HepG2 (cell line): ENCODE results near the gene SAMD4B. TPM values are rescaled to one million over a fixed set of nuclear protein-coding genes. Genes with fewer than 3 reads are reported as not detected.

Source experiments
- ATRX ChIP-seq: sonication (generic); formaldehyde crosslinking; IDR thresholded peaks from 2 replicates; pipeline ENCODE4 v1.4.0; 2020; ENCODE audit warnings: missing genetic modification reagents, borderline replicate concordance
- BCL6 ChIP-seq: IDR thresholded peaks from 2 replicates; pipeline ENCODE4 v1.6.1; 2016; ENCODE audit warnings: missing genetic modification reagents, missing compliant biosample characterization
- CCDC6 ChIP-seq: sonication (generic); formaldehyde crosslinking; IDR thresholded peaks from 2 replicates; pipeline ENCODE4 v1.8.1; 2022; ENCODE audit warnings: mild to moderate bottlenecking, missing genetic modification reagents, moderate library complexity
- HNRNPH1 ChIP-seq: fragments of 200-400 bp; formaldehyde crosslinking; optimal IDR thresholded peaks from 2 replicates; pipeline ENCODE3; 2017; ENCODE audit warnings: mild to moderate bottlenecking, low read depth, low read length
- KAT7 ChIP-seq: IDR thresholded peaks from 2 replicates; pipeline ENCODE4 v1.6.1; 2018; ENCODE audit warnings: borderline replicate concordance, missing compliant biosample characterization
- MAZ ChIP-seq, 2 experiments: sonication (generic) in 1 of 2; formaldehyde crosslinking in 1 of 2; IDR thresholded peaks; 2 replicates each; pipeline versions ENCODE4 v1.5.0 to v1.6.1; 2012 to 2020; ENCODE audit warnings: low read depth in 2 of 2, mild to moderate bottlenecking in 2 of 2, borderline replicate concordance in 1 of 2, improper control_type of control experiment in 1 of 2, low read length in 1 of 2, missing genetic modification reagents in 1 of 2, moderate library complexity in 1 of 2
- PITX1 ChIP-seq: sonication (generic); formaldehyde crosslinking; IDR thresholded peaks from 2 replicates; pipeline ENCODE4 v1.5.1; 2020; ENCODE audit warnings: mild to moderate bottlenecking, missing genetic modification reagents
- SRY ChIP-seq: sonication (generic); formaldehyde crosslinking; IDR thresholded peaks from 2 replicates; pipeline ENCODE4 v1.8.0; 2022; ENCODE audit warnings: mild to moderate bottlenecking, missing genetic modification reagents
- U2AF1 ChIP-seq: fragments of 200-400 bp; formaldehyde crosslinking; optimal IDR thresholded peaks from 2 replicates; pipeline ENCODE3; 2017; ENCODE audit warnings: mild to moderate bottlenecking, low read depth, low read length
- U2AF2 ChIP-seq: fragments of 200-400 bp; formaldehyde crosslinking; IDR thresholded peaks from 2 replicates; pipeline ENCODE4 v1.6.1; 2017; ENCODE audit warnings: low read depth, mild to moderate bottlenecking, low read length
- ZBTB1 ChIP-seq: sonication (generic); formaldehyde crosslinking; IDR thresholded peaks from 2 replicates; pipeline ENCODE4 v1.4.0; 2020; ENCODE audit warnings: missing genetic modification reagents, borderline replicate concordance
- ZBTB3 ChIP-seq: sonication (generic); formaldehyde crosslinking; IDR thresholded peaks from 2 replicates; pipeline ENCODE4 v1.4.0; 2020; ENCODE audit warnings: low read depth, mild to moderate bottlenecking, moderate library complexity, missing genetic modification reagents, borderline replicate concordance
- ZNF329 ChIP-seq: sonication (generic); formaldehyde crosslinking; IDR thresholded peaks from 2 replicates; pipeline ENCODE4 v1.9.0; 2021; ENCODE audit warnings: low read depth, mild to moderate bottlenecking, missing genetic modification reagents
- ZNF350 ChIP-seq: sonication (generic); formaldehyde crosslinking; IDR thresholded peaks from 2 replicates; pipeline ENCODE4 v1.4.0; 2020; ENCODE audit warnings: mild to moderate bottlenecking, low read depth, missing genetic modification reagents, borderline replicate concordance
- polyA plus RNA-seq, 8 experiments: library from polyadenylated mRNA; depleted of rRNA in 3 of 8; stranded (reverse) in 7 of 8; unstranded in 1 of 8; fragments of >200 nt; fragmentation: Illumina TruSeq in 4 of 8; extraction: Trizol in 4 of 8; gene quantifications; 2 replicates each; pipeline versions ENCODE4 v1.2.1 to v1.2.3, GENCODE V29; 2011 to 2016; ENCODE audit warnings: low read depth in 4 of 8, missing spikeins in 1 of 8, mixed read lengths in 1 of 8; ENCODE audit not compliant: insufficient read depth in 1 of 8
- total RNA-seq, 5 experiments: library from RNA; depleted of rRNA; stranded (reverse); fragments of >200 nt; fragmentation: Illumina TruSeq; extraction: Trizol; gene quantifications; 2 replicates each; pipeline ENCODE4 v1.2.3, GENCODE V29; 2016; ENCODE audit warnings: low read depth in 1 of 5
- TF ChIP-seq, protein P1 (sequence below): sonication (generic); formaldehyde crosslinking; IDR thresholded peaks from 2 replicates; pipeline ENCODE4 v1.8.1; 2023; ENCODE audit warnings: mild to moderate bottlenecking, missing genetic modification reagents
- TF ChIP-seq, protein P2 (sequence below), 2 experiments: fragments of 450-650 bp in 1 of 2; sonication (generic) in 1 of 2; formaldehyde crosslinking; IDR thresholded peaks; 2 replicates each; pipeline versions ENCODE4 v1.5.0 to v1.8.0; 2020 to 2022; ENCODE audit warnings: mild to moderate bottlenecking in 1 of 2, missing genetic modification reagents in 1 of 2
- TF ChIP-seq, protein P3 (sequence below): sonication (generic); formaldehyde crosslinking; IDR thresholded peaks from 2 replicates; pipeline ENCODE4 v1.4.0; 2020; ENCODE audit warnings: missing genetic modification reagents
- TF ChIP-seq, protein P4 (sequence below), 2 experiments: sonication (generic) in 1 of 2; formaldehyde crosslinking in 1 of 2; IDR thresholded peaks; 2 replicates each; pipeline versions ENCODE4 v1.4.0 to v1.6.1; 2018 to 2020; ENCODE audit warnings: missing genetic modification reagents in 2 of 2, borderline replicate concordance in 1 of 2, low read depth in 1 of 2, mild to moderate bottlenecking in 1 of 2, missing biosample characterization in 1 of 2
- TF ChIP-seq, protein P5 (sequence below): sonication (generic); formaldehyde crosslinking; IDR thresholded peaks from 2 replicates; pipeline ENCODE4 v1.5.0; 2020; ENCODE audit warnings: mild to moderate bottlenecking, missing genetic modification reagents, moderate library complexity

Gene SAMD4B
- total and polyA plus RNA-seq, 2 of the 13 experiments (the other 11 are each of a cell fraction or from before 2014, with no cell fraction given): 26.0 to 31.8 TPM

DNA sequence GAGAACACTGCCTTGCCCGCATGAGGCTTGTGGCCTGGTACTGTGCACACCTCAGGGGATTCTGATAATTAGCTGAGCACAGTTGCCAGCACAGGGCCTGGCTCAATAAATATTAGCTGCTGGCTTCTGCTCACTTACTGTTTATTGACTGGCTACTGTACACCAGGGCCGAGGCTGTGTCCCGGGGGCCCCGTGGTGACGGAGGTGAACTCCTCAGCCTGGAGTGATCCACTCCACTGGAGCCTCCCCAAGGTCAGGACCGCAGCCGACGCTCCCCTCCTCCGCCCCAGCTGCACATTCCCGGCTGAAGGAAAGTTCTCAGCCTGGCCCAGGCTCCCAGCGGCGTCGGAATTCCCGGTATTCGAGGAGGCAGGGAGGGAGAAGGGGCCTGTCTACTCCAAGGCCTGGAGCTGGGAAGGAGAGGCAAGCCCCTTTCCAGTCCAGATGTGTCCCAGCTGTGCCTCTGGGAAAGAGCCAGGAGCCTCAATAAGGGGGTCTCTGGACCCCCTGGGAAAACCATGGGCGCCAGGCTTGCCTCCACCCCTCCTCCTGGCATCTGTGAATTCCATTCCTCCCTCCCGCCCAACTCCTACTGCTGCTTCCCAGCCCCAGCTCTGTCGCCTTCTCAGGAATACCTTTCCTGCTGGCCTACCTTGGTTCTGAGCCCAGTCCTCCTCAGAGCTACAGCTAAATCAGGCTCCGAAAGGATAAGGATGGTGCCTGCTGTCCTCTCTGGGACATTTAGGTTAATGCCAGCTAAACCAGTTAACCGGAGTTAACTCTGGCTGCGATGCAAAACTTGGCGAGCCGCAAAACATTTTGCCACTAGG is 86.3 kb downstream of the SAMD4B start (continued):
- TF ChIP-seq, protein P1, sequence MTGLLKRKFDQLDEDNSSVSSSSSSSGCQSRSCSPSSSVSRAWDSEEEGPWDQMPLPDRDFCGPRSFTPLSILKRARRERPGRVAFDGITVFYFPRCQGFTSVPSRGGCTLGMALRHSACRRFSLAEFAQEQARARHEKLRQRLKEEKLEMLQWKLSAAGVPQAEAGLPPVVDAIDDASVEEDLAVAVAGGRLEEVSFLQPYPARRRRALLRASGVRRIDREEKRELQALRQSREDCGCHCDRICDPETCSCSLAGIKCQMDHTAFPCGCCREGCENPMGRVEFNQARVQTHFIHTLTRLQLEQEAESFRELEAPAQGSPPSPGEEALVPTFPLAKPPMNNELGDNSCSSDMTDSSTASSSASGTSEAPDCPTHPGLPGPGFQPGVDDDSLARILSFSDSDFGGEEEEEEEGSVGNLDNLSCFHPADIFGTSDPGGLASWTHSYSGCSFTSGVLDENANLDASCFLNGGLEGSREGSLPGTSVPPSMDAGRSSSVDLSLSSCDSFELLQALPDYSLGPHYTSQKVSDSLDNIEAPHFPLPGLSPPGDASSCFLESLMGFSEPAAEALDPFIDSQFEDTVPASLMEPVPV: 0 out of 2 replicates have a peak, but pooled peaks have one; percentile 42
- TF ChIP-seq, protein P2, sequence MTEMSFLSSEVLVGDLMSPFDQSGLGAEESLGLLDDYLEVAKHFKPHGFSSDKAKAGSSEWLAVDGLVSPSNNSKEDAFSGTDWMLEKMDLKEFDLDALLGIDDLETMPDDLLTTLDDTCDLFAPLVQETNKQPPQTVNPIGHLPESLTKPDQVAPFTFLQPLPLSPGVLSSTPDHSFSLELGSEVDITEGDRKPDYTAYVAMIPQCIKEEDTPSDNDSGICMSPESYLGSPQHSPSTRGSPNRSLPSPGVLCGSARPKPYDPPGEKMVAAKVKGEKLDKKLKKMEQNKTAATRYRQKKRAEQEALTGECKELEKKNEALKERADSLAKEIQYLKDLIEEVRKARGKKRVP (CRISPR knock-in tag; IDR thresholded peaks at IDR 0.05): 0 out of 4 replicates have a peak, but pooled peaks of 1 of the 2 experiments have one; percentile 22
- TF ChIP-seq ZBTB3: no peak
- TF ChIP-seq, protein P3, sequence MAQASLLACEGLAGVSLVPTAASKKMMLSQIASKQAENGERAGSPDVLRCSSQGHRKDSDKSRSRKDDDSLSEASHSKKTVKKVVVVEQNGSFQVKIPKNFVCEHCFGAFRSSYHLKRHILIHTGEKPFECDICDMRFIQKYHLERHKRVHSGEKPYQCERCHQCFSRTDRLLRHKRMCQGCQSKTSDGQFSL (CRISPR knock-in tag): no peak
- 0 out of 2 replicates have a peak, but pooled peaks have one; percentile 44 for TF ChIP-seq ZNF329 (CRISPR knock-in tag)
- TF ChIP-seq, protein P4, sequence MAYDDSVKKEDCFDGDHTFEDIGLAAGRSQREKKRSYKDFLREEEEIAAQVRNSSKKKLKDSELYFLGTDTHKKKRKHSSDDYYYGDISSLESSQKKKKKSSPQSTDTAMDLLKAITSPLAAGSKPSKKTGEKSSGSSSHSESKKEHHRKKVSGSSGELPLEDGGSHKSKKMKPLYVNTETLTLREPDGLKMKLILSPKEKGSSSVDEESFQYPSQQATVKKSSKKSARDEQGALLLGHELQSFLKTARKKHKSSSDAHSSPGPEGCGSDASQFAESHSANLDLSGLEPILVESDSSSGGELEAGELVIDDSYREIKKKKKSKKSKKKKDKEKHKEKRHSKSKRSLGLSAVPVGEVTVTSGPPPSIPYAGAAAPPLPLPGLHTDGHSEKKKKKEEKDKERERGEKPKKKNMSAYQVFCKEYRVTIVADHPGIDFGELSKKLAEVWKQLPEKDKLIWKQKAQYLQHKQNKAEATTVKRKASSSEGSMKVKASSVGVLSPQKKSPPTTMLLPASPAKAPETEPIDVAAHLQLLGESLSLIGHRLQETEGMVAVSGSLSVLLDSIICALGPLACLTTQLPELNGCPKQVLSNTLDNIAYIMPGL (CRISPR knock-in tag; IDR thresholded peaks at IDR 0.05; ENCODE audit: borderline replicate concordance in 1 of 2, low read depth in 1 of 2): peak in 1 of 2 experiments; percentile 48; a peak in 1 of 4 replicates
- 0 out of 2 replicates have a peak, but pooled peaks have one; percentile 22 for TF ChIP-seq PITX1 (CRISPR knock-in tag)
- TF ChIP-seq MAZ (IDR thresholded peaks at IDR 0.05; ENCODE audit: borderline replicate concordance, low read depth, low read length): no peak
- no peak; the same call in 1 of the 2 replicates for TF ChIP-seq MAZ (CRISPR knock-in tag; IDR thresholded peaks at IDR 0.05; ENCODE audit: low read depth)
- no peak for TF ChIP-seq HNRNPH1
- no peak for TF ChIP-seq KAT7
- no peak for TF ChIP-seq U2AF1
- TF ChIP-seq ATRX (CRISPR knock-in tag): no peak
- TF ChIP-seq SRY (CRISPR knock-in tag): 0 out of 2 replicates have a peak, but pooled peaks have one; percentile 62
- peak; percentile 39; the same call in 1 of the 2 replicates for TF ChIP-seq CCDC6 (CRISPR knock-in tag)
- no peak for TF ChIP-seq BCL6 (CRISPR knock-in tag)
- peak; percentile 83 for TF ChIP-seq ZNF350 (CRISPR knock-in tag)
- TF ChIP-seq, protein P5, sequence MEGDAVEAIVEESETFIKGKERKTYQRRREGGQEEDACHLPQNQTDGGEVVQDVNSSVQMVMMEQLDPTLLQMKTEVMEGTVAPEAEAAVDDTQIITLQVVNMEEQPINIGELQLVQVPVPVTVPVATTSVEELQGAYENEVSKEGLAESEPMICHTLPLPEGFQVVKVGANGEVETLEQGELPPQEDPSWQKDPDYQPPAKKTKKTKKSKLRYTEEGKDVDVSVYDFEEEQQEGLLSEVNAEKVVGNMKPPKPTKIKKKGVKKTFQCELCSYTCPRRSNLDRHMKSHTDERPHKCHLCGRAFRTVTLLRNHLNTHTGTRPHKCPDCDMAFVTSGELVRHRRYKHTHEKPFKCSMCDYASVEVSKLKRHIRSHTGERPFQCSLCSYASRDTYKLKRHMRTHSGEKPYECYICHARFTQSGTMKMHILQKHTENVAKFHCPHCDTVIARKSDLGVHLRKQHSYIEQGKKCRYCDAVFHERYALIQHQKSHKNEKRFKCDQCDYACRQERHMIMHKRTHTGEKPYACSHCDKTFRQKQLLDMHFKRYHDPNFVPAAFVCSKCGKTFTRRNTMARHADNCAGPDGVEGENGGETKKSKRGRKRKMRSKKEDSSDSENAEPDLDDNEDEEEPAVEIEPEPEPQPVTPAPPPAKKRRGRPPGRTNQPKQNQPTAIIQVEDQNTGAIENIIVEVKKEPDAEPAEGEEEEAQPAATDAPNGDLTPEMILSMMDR (CRISPR knock-in tag): no peak
- TF ChIP-seq U2AF2: no peak
- no peak for TF ChIP-seq ZBTB1
